Left lung (tissue), 10 donors: ENCODE results near the gene STOM. TPM values are rescaled to one million over a fixed set of nuclear protein-coding genes. Genes with fewer than 3 reads are reported as not detected.

Experiments used
- ATAC-seq: fragments of 200-7000 bp; cut with Tn5 transposase; one replicate; pipeline ENCODE4 v1.9.1; 2020; ENCODE audit warnings: moderate library complexity
- DNase-seq, 4 donors: peaks; one replicate each; pipeline ENCODE4 v3.0.0-alpha.2; 2013 to 2020
- H3K27ac ChIP-seq, 2 donors: fragments of 200-600 bp; sonication (generic) in 1 of 2; one replicate each; pipeline versions ENCODE4 v1.5.0 to v1.8.0; 2020 to 2021
- H3K27me3 ChIP-seq, 2 donors: fragments of 200-600 bp; sonication (generic) in 1 of 2; one replicate each; pipeline versions ENCODE4 v1.5.0 to v1.8.0; 2020 to 2021
- H3K36me3 ChIP-seq, 2 donors: fragments of 200-600 bp; sonication (generic) in 1 of 2; one replicate each; pipeline versions ENCODE4 v1.5.0 to v1.8.0; 2020 to 2021
- H3K4me1 ChIP-seq, 2 donors: fragments of 200-600 bp; one replicate each; pipeline ENCODE4 v1.8.0; 2021
- H3K4me3 ChIP-seq, 2 donors: fragments of 200-600 bp; sonication (generic) in 1 of 2; one replicate each; pipeline versions ENCODE4 v1.5.0 to v1.8.0; 2020 to 2021; ENCODE audit warnings: mild to moderate bottlenecking in 1 of 2
- H3K9me3 ChIP-seq, 2 donors: fragments of 200-600 bp; sonication (generic) in 1 of 2; one replicate each; pipeline versions ENCODE4 v1.5.0 to v1.8.0; 2020 to 2021
- CTCF ChIP-seq, 2 donors: fragments of 200-600 bp; sonication (generic) in 1 of 2; IDR thresholded peaks; one replicate each; pipeline versions ENCODE4 v1.5.0 to v1.8.0; 2021; ENCODE audit warnings: antibody characterized with exemption in 2 of 2
- intact Hi-C, 2 donors: fragments of 100-400 bp; cut with DNase I; formaldehyde crosslinking; loops; one replicate each; pipeline versions ENCODE4 v1.11.2 to v1.14.2; 2022
- polyA plus RNA-seq, 6 donors: library from polyadenylated mRNA; unstranded; fragments of 120-200 nt; gene quantifications; one replicate each; pipeline ENCODE4 v1.2.1, GENCODE V29; 2013; ENCODE audit not compliant: insufficient read length in 6 of 6
- total RNA-seq, 2 donors: library from RNA; stranded (reverse); fragmentation: NEBNext Ultra II Directional; extraction: Animal tissue kit (Norgen Biotek cat#: 25700); gene quantifications; one replicate each; pipeline ENCODE4 v1.2.1, GENCODE V29; 2021
- donor health status: DM: no; HTN: yes; CAD: no.
- donor health status: DM: no; HTN: no; CAD: no.

Gene STOM
- total and polyA plus RNA-seq, 8 donors = 99.8 to 576 (median 114) TPM

GRCh38 chr9:121303456-121304451 is 66.3 kb downstream of the STOM start:
- H3K27me3 ChIP-seq = no peaks in the 10 kb centered on the region
- intact Hi-C loops = loop anchor here in 1 of 2 donors (10.0 kb wide), 1 partner anchor 89 kb away; no protein-coding TSS in a partner anchor
- H3K9me3 ChIP-seq = no peaks in the 10 kb centered on the region
- H3K36me3 ChIP-seq = peaks cover 0 to 72% of the 10 kb centered on the region in 2 donors
- H3K4me3 ChIP-seq = no peak overlapping the region
- DNase-seq = peak in 1 of 4 donors; percentile 62
- H3K27ac ChIP-seq = peak overlapping the region; percentile 13 to 17
- peaks cover 5 to 54% of the 10 kb centered on the region in 2 donors for H3K4me1 ChIP-seq
- ATAC-seq = peak; percentile 59
- TF ChIP-seq CTCF (IDR thresholded peaks at IDR 0.05) = no peak

- no peak for TF ChIP-seq CTCF (IDR thresholded peaks at IDR 0.05)
- intact Hi-C loops = loop anchor here in 1 of 2 donors (10.0 kb wide), 1 partner anchor 88 kb away; no protein-coding TSS in a partner anchor
- no peak overlapping the region for H3K4me3 ChIP-seq
- H3K27me3 ChIP-seq = no peaks in the 10 kb centered on the region
- peaks cover 0 to 62% of the 10 kb centered on the region in 2 donors for H3K36me3 ChIP-seq
- H3K9me3 ChIP-seq = no peaks in the 10 kb centered on the region
- H3K27ac ChIP-seq = peak overlapping the region in 1 of 2 donors; percentile 17
- ATAC-seq (no peak), DNase-seq (peak in 1 of 4 donors; percentile 16)
- H3K4me1 ChIP-seq = peaks cover 15 to 64% of the 10 kb centered on the region in 2 donors
Measured at GRCh38 chr9:121302786-121303185, 67.3 kb downstream of the STOM start.

- H3K4me3 ChIP-seq = no peak overlapping the region
- intact Hi-C loops = loop anchor here in 1 of 2 donors (10.0 kb wide), 1 partner anchor 88 kb away; no protein-coding TSS in a partner anchor
- no peak overlapping the region for H3K27ac ChIP-seq
- ATAC-seq (no peak), DNase-seq (peak in 1 of 4 donors; percentile 24)
- H3K36me3 ChIP-seq = peaks cover 0 to 58% of the 10 kb centered on the region in 2 donors
- H3K27me3 ChIP-seq = no peaks in the 10 kb centered on the region
- no peak for TF ChIP-seq CTCF (IDR thresholded peaks at IDR 0.05)
- no peaks in the 10 kb centered on the region for H3K9me3 ChIP-seq
- H3K4me1 ChIP-seq = peaks cover 15 to 68% of the 10 kb centered on the region in 2 donors
Measured at GRCh38 chr9:121302341-121302740, 67.7 kb downstream of the STOM start.

GRCh38 chr9:121301881-121302286 is 68.2 kb downstream of the STOM start:
- intact Hi-C loops = loop anchor here in 1 of 2 donors (10.0 kb wide), 1 partner anchor 87 kb away; no protein-coding TSS in a partner anchor
- no peaks in the 10 kb centered on the region for H3K9me3 ChIP-seq
- peaks cover 15 to 73% of the 10 kb centered on the region in 2 donors for H3K4me1 ChIP-seq
- DNase-seq (peak in 1 of 4 donors; percentile 27), ATAC-seq (no peak)
- H3K36me3 ChIP-seq = peaks cover 0 to 53% of the 10 kb centered on the region in 2 donors
- no peak for TF ChIP-seq CTCF (IDR thresholded peaks at IDR 0.05)
- H3K27ac ChIP-seq = no peak overlapping the region
- H3K4me3 ChIP-seq = no peak overlapping the region
- no peaks in the 10 kb centered on the region for H3K27me3 ChIP-seq
